H9 (cell line): ENCODE measurements around the gene ZNF445. TPM values are rescaled to one million over a fixed set of nuclear protein-coding genes. Genes with fewer than 3 reads are reported as not detected.
A peak's percentile ranks its signal among the peaks of the same experiment; 100 is the strongest.

ENCODE experiments used
- DNase-seq: peaks from one replicate; pipeline ENCODE4 v3.0.0-alpha.2; 2017
- H2AFZ ChIP-seq: one replicate; pipeline ENCODE4 v1.6.1; 2013; ENCODE audit warnings: mild to moderate bottlenecking, low read length, control low read depth, moderate library complexity
- H2AK5ac ChIP-seq: 2 replicates; pipeline ENCODE4 v1.6.1; 2013; ENCODE audit warnings: low read length, control low read depth, mixed read lengths; ENCODE audit not compliant: insufficient read length
- H2BK120ac ChIP-seq: one replicate; pipeline ENCODE4 v1.6.1; 2013; ENCODE audit warnings: low read depth, mild to moderate bottlenecking, low read length, control low read depth, inconsistent platforms; ENCODE audit not compliant: poor library complexity, severe bottlenecking
- H2BK12ac ChIP-seq: 2 replicates; pipeline ENCODE4 v1.6.1; 2013; ENCODE audit warnings: low read length, control low read depth, mixed read lengths, low read depth; ENCODE audit not compliant: insufficient read length
- H2BK15ac ChIP-seq: 2 replicates; pipeline ENCODE4 v1.6.1; 2013; ENCODE audit warnings: low read depth, low read length, control low read depth
- H2BK20ac ChIP-seq: one replicate; pipeline ENCODE4 v1.6.1; 2013; ENCODE audit warnings: low read depth, mild to moderate bottlenecking, low read length, control low read depth, inconsistent platforms; ENCODE audit not compliant: poor library complexity, severe bottlenecking
- H2BK5ac ChIP-seq: 2 replicates; pipeline ENCODE4 v1.6.1; 2013; ENCODE audit warnings: low read length, control low read depth, mixed read lengths; ENCODE audit not compliant: insufficient read length
- H3K14ac ChIP-seq: 2 replicates; pipeline ENCODE4 v1.6.1; 2013; ENCODE audit warnings: low read length, control low read depth; ENCODE audit not compliant: insufficient read depth
- H3K18ac ChIP-seq: 2 replicates; pipeline ENCODE4 v1.6.1; 2013; ENCODE audit warnings: low read depth, mild to moderate bottlenecking, mixed read lengths, low read length, control low read depth; ENCODE audit not compliant: insufficient read length
- H3K23ac ChIP-seq: 2 replicates; pipeline ENCODE4 v1.6.1; 2013; ENCODE audit warnings: low read length, control low read depth, mixed read lengths, low read depth; ENCODE audit not compliant: insufficient read length
- H3K23me2 ChIP-seq: 2 replicates; pipeline ENCODE4 v1.6.1; 2013; ENCODE audit warnings: low read depth, mild to moderate bottlenecking, mixed read lengths, low read length, control low read depth; ENCODE audit not compliant: insufficient read length, poor library complexity, severe bottlenecking
- H3K27ac ChIP-seq: 2 replicates; pipeline ENCODE4 v1.5.1; 2013; ENCODE audit warnings: low read length, control low read depth, mixed read lengths, low read depth; ENCODE audit not compliant: insufficient read length
- H3K27me3 ChIP-seq: 2 replicates; pipeline ENCODE4 v1.6.1; 2013; ENCODE audit warnings: low read length, control low read depth, inconsistent platforms; ENCODE audit not compliant: insufficient read depth
- H3K4ac ChIP-seq: 2 replicates; pipeline ENCODE4 v1.6.1; 2013; ENCODE audit warnings: low read depth, mild to moderate bottlenecking, control low read depth, inconsistent platforms, low read length, moderate library complexity
- H3K4me1 ChIP-seq: 2 replicates; pipeline ENCODE4 v1.6.1; 2013; ENCODE audit warnings: low read length, control low read depth, inconsistent platforms; ENCODE audit not compliant: insufficient read depth
- H3K4me2 ChIP-seq: 2 replicates; pipeline ENCODE4 v1.6.1; 2013; ENCODE audit warnings: low read length, control low read depth, mixed read lengths; ENCODE audit not compliant: insufficient read length, insufficient read depth
- H3K56ac ChIP-seq: 2 replicates; pipeline ENCODE4 v1.6.1; 2013; ENCODE audit warnings: low read depth, mild to moderate bottlenecking, mixed read lengths, low read length, control low read depth; ENCODE audit not compliant: insufficient read length
- H3K79me1 ChIP-seq: 2 replicates; pipeline ENCODE4 v1.6.1; 2013; ENCODE audit warnings: low read depth, mild to moderate bottlenecking, moderate library complexity, low read length, control low read depth, inconsistent platforms; ENCODE audit not compliant: insufficient read depth, poor library complexity, severe bottlenecking
- H3K79me2 ChIP-seq: 2 replicates; pipeline ENCODE4 v1.6.1; 2013; ENCODE audit warnings: low read length, control low read depth, inconsistent platforms; ENCODE audit not compliant: insufficient read depth
- H3K9ac ChIP-seq: 2 replicates; pipeline ENCODE4 v1.6.1; 2013; ENCODE audit warnings: low read length, control low read depth, mixed read lengths; ENCODE audit not compliant: insufficient read length; ENCODE audit errors: extremely low read depth
- H3K9me3 ChIP-seq: one replicate; pipeline ENCODE4 v1.6.1; 2013; ENCODE audit warnings: low read depth, low read length, inconsistent platforms; ENCODE audit not compliant: control insufficient read depth
- H3T11ph ChIP-seq: one replicate; pipeline ENCODE4 v1.6.1; 2013; ENCODE audit warnings: mild to moderate bottlenecking, low read length, control low read depth, inconsistent platforms
- H4K20me1 ChIP-seq: one replicate; pipeline ENCODE4 v1.6.1; 2013; ENCODE audit not compliant: control insufficient read depth, insufficient read length, insufficient read depth
- H4K5ac ChIP-seq: 2 replicates; pipeline ENCODE4 v1.6.1; 2013; ENCODE audit warnings: low read depth, mild to moderate bottlenecking, mixed read lengths, low read length, control low read depth; ENCODE audit not compliant: insufficient read length
- H4K8ac ChIP-seq: replicated peaks from 2 replicates; pipeline ENCODE4 v1.6.1; 2013; ENCODE audit warnings: low read length, control low read depth, mixed read lengths, low read depth; ENCODE audit not compliant: insufficient read length
- H4K91ac ChIP-seq: 2 replicates; pipeline ENCODE4 v1.6.1; 2013; ENCODE audit warnings: low read depth, mild to moderate bottlenecking, moderate library complexity, mixed read lengths, low read length, control low read depth; ENCODE audit not compliant: insufficient read length
- H3K27ac Mint-ChIP-seq, 3 experiments: 2 replicates in 2 of 3; 3 replicates in 1 of 3; pipeline ENCODE4 v1.8.0; 2020 to 2021; ENCODE audit warnings: mixed read lengths in 3 of 3, mild to moderate bottlenecking in 1 of 3, moderate library complexity in 1 of 3
- H3K27me3 Mint-ChIP-seq: 2 replicates; pipeline ENCODE4 v1.8.0; 2021; ENCODE audit warnings: low read depth, mild to moderate bottlenecking, moderate library complexity, mixed read lengths
- H3K36me3 Mint-ChIP-seq, 3 experiments: 2 replicates in 2 of 3; 3 replicates in 1 of 3; pipeline ENCODE4 v1.8.0; 2020 to 2021; ENCODE audit warnings: low read depth in 3 of 3, mixed read lengths in 3 of 3; ENCODE audit not compliant: insufficient read depth in 1 of 3
- H3K4me1 Mint-ChIP-seq, 2 experiments: 2 replicates each; pipeline ENCODE4 v1.8.0; 2020; ENCODE audit warnings: mixed read lengths in 2 of 2
- H3K4me3 Mint-ChIP-seq, 2 experiments: 2 replicates in 1 of 2; 3 replicates in 1 of 2; pipeline ENCODE4 v1.8.0; 2020 to 2021; ENCODE audit warnings: mild to moderate bottlenecking in 2 of 2, mixed read lengths in 2 of 2, moderate library complexity in 1 of 2
- H3K9me3 Mint-ChIP-seq, 2 experiments: 2 replicates in 1 of 2; 3 replicates in 1 of 2; pipeline ENCODE4 v1.8.0; 2020; ENCODE audit warnings: mild to moderate bottlenecking in 2 of 2, mixed read lengths in 2 of 2, moderate library complexity in 1 of 2
- WGBS: extraction: QIAGEN DNeasy Blood & Tissue Kit; methylation state at CpG from one replicate; pipeline ENCODE4 v1.1.7; 2013; ENCODE audit warnings: missing lambda C conversion rate, low lambda C conversion rate, mixed read lengths; ENCODE audit not compliant: insufficient read length; ENCODE audit errors: extremely low coverage; 5-methylcytosine and 5-hydroxymethylcytosine counted together
- total RNA-seq: library from RNA; stranded (reverse); gene quantifications from 2 replicates; pipeline ENCODE4 v1.2.1, GENCODE V29; 2021
- TF ChIP-seq, protein P1 (sequence below): fragments of 200-600 bp; sonication (generic); conservative IDR thresholded peaks from 3 replicates; pipeline ENCODE4 v1.8.0; 2021; ENCODE audit warnings: antibody characterized with exemption, mild to moderate bottlenecking

ZNF445 gene
- total RNA-seq, 1 experiment from 2014 or later = 26.0 TPM

- no peaks in the 10 kb centered on the region for H3K79me2 ChIP-seq
- H3K18ac ChIP-seq = no peak overlapping the region
- WGBS = no CpG with 5 or more reads among the region's 10 CpGs
- no peak overlapping the region for H4K5ac ChIP-seq
- no peak overlapping the region for H2BK120ac ChIP-seq
- no peak overlapping the region for H2BK15ac ChIP-seq
- H2AFZ ChIP-seq = no peak overlapping the region
- no peak overlapping the region for H3K14ac ChIP-seq
- no peak overlapping the region for H2BK5ac ChIP-seq
- H3K9ac ChIP-seq = no peak overlapping the region
- no peaks in the 10 kb centered on the region; a peak in 1 of 7 replicates for H3K36me3 Mint-ChIP-seq
- H4K91ac ChIP-seq = no peak overlapping the region
- TF ChIP-seq, protein P1, sequence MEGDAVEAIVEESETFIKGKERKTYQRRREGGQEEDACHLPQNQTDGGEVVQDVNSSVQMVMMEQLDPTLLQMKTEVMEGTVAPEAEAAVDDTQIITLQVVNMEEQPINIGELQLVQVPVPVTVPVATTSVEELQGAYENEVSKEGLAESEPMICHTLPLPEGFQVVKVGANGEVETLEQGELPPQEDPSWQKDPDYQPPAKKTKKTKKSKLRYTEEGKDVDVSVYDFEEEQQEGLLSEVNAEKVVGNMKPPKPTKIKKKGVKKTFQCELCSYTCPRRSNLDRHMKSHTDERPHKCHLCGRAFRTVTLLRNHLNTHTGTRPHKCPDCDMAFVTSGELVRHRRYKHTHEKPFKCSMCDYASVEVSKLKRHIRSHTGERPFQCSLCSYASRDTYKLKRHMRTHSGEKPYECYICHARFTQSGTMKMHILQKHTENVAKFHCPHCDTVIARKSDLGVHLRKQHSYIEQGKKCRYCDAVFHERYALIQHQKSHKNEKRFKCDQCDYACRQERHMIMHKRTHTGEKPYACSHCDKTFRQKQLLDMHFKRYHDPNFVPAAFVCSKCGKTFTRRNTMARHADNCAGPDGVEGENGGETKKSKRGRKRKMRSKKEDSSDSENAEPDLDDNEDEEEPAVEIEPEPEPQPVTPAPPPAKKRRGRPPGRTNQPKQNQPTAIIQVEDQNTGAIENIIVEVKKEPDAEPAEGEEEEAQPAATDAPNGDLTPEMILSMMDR = no peak
- no peaks in the 10 kb centered on the region for H3K27me3 ChIP-seq
- no peak overlapping the region for H2AK5ac ChIP-seq
- no peak overlapping the region for H3T11ph ChIP-seq
- no peaks in the 10 kb centered on the region for H3K79me1 ChIP-seq
- H4K8ac ChIP-seq = no peak overlapping the region
- no peaks in the 10 kb centered on the region for H4K20me1 ChIP-seq
- no peaks in the 10 kb centered on the region for H3K9me3 Mint-ChIP-seq
- H3K27me3 Mint-ChIP-seq = no peaks in the 10 kb centered on the region
- no peak for DNase-seq
- no peak overlapping the region for H3K23ac ChIP-seq
- no peak overlapping the region for H3K4me3 Mint-ChIP-seq
- no peaks in the 10 kb centered on the region for H3K23me2 ChIP-seq
- no peaks in the 10 kb centered on the region for H3K9me3 ChIP-seq
- no peaks in the 10 kb centered on the region; the same call in 1 of the 2 replicates for H3K4me1 ChIP-seq
- H3K56ac ChIP-seq = no peak overlapping the region
- H2BK12ac ChIP-seq = no peak overlapping the region
- no peak overlapping the region for H3K4ac ChIP-seq
- H3K27ac ChIP-seq = no peak overlapping the region
- H3K4me1 Mint-ChIP-seq = peaks cover 7% of the 10 kb centered on the region in 2 experiments; a peak in 2 of 4 replicates
- peak overlapping the region in 1 of 3 experiments; percentile 32; a peak in 1 of 7 replicates for H3K27ac Mint-ChIP-seq
- no peak overlapping the region for H3K4me2 ChIP-seq
- H2BK20ac ChIP-seq = no peak overlapping the region
These were observed 65.1 kb downstream of the ZNF445 start for GRCh38 chr3:44412365-44412764.
